ENCODE measurements around the gene FNDC3B.

DNA sequence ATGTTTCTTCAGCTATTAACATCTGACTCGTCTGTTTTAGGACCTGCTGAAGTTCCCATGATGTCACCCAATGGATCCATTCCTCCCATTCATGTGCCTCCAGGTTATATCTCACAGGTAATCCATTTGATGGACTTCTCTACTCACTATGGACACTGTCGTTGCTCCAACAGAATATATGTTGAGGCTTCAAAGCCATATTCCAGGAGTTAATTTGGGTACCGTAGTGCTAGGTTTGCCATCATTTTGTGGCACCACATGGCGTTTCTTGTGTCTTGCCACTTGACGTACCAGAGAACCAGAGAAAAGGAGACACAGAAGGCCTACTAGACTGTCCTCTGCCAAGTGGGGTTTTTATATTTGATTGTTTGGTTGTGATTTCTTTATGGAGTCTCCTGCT lies 187.5 kb downstream of the FNDC3B start:
- TF ChIP-seq, protein P1, sequence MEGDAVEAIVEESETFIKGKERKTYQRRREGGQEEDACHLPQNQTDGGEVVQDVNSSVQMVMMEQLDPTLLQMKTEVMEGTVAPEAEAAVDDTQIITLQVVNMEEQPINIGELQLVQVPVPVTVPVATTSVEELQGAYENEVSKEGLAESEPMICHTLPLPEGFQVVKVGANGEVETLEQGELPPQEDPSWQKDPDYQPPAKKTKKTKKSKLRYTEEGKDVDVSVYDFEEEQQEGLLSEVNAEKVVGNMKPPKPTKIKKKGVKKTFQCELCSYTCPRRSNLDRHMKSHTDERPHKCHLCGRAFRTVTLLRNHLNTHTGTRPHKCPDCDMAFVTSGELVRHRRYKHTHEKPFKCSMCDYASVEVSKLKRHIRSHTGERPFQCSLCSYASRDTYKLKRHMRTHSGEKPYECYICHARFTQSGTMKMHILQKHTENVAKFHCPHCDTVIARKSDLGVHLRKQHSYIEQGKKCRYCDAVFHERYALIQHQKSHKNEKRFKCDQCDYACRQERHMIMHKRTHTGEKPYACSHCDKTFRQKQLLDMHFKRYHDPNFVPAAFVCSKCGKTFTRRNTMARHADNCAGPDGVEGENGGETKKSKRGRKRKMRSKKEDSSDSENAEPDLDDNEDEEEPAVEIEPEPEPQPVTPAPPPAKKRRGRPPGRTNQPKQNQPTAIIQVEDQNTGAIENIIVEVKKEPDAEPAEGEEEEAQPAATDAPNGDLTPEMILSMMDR (IDR thresholded peaks at IDR 0.05), result no peak
- no peak for TF ChIP-seq EP300 (IDR thresholded peaks at IDR 0.05)

Data from esophagus muscularis mucosa (tissue), 3 donors.